GM18909 (cell line): ENCODE results near the gene ENO2.

Experiments used
- ATAC-seq: cut with Tn5 transposase; IDR thresholded peaks from one replicate; pipeline ENCODE4 v1.9.1; 2021; ENCODE audit warnings: mild to moderate bottlenecking; ENCODE audit not compliant: unreplicated experiment, poor library complexity

ENO2 gene

GRCh38 chr12:6909421-6910145 is 4.8 kb upstream of the ENO2 start:
- no peak for ATAC-seq

GRCh38 chr12:6912164-6912935 is 2.0 kb upstream of the ENO2 start:
- ATAC-seq: no peak

- no peak for ATAC-seq
Measured at GRCh38 chr12:6914947-6915788, 788 bp downstream of the ENO2 start.

GRCh38 chr12:6915789-6916285 is 1.5 kb downstream of the ENO2 start:
- no peak for ATAC-seq

GRCh38 chr12:6916426-6917200 is 2.2 kb downstream of the ENO2 start:
- ATAC-seq: no peak

- ATAC-seq: no peak
Measured at GRCh38 chr12:6917491-6918231, 3.3 kb downstream of the ENO2 start.

- ATAC-seq: no peak
Measured at GRCh38 chr12:6919588-6919987, 5.2 kb downstream of the ENO2 start.

- ATAC-seq: no peak
Measured at GRCh38 chr12:6921539-6921938, 7.2 kb downstream of the ENO2 start.

GRCh38 chr12:6921996-6922946 is 7.9 kb downstream of the ENO2 start:
- ATAC-seq: no peak

- ATAC-seq: no peak
Measured at GRCh38 chr12:6923003-6923732, 8.8 kb downstream of the ENO2 start.

- ATAC-seq: no peak
Measured at GRCh38 chr12:6923851-6924250, 9.5 kb downstream of the ENO2 start.

GRCh38 chr12:6925239-6925539 is 10.8 kb downstream of the ENO2 start:
- no peak for ATAC-seq

- ATAC-seq: no peak
Measured at GRCh38 chr12:6925540-6926279, 11.3 kb downstream of the ENO2 start.

GRCh38 chr12:6927379-6928021 is 13.1 kb downstream of the ENO2 start, which contains the start of gene ATN1:
Gene ATN1 (plus strand): TSS chr12:6927959. CDS start chr12:6934002, 6,043 bp downstream.
- no peak for ATAC-seq

- no peak for ATAC-seq
Measured at GRCh38 chr12:6928022-6928702, 13.8 kb downstream of the ENO2 start.
